ENCODE measurements around the gene RHOD.

Gene RHOD

DNA sequence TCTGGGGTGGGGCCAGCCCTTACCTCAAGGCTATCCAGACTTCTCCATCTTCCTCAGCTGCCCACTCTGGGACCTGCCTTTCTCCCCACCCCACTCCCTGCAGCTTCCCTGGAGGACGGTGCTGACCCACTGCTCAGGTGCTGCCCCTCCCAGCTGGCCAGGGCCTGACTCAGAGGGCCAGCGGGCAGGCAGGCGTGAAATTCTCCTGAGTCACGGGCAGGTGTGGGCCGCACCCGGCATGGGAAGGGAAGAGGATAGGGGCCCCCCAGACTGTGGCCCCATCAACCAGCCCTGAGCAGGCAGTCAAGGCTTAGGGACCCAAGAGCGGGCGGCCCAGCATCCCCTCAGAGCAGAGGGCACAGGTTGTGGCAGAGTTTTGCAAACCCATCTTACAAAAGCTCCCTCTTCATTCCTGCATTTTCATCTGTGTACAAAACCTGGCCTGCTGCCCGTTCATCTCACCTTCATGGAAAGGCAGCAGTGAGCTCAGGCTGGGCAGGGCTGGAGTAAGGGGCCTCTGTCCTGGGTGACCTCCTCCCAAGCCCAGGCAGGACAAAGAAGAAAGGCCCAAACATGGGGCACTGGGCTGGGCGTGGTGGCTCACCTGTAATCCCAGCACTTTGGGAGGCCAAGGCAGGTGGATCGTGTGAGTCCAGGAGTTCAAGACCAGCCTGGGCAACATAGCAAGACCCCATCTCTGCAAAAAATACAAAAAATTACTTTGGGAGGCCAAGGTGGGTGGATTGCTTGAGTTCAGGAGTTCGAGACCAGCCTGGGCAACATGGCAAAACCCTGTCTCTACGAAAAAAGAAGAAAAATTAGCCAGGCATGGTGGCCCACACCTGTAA is 6.1 kb downstream of the RHOD start:
- no peak for DNase-seq (ENCODE audit: low read depth)

DNA sequence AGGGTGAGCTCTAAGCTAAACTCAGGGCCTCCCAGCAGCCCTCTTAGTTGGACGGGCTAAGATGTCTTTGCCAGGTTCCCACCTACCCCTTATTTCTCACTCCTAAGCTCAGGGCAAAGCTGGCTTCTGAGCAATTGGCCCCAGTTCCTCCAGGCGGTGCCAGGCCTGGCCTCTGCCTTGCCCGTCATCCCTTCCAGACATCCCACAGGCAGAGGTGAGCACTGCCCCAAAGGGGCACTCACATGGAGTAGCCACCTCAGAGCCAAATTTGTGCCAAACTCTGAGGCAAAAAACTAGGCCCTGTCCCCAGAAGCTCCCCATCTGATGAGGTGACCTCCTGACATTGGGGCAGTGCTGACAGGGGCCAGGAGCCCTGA is 9.7 kb downstream of the RHOD start:
- DNase-seq (ENCODE audit: low read depth), result no peak

GRCh38 chr11:67071420-67072284 is 15.0 kb downstream of the RHOD start:
- peak; percentile 53 for DNase-seq (ENCODE audit: low read depth)

DNA sequence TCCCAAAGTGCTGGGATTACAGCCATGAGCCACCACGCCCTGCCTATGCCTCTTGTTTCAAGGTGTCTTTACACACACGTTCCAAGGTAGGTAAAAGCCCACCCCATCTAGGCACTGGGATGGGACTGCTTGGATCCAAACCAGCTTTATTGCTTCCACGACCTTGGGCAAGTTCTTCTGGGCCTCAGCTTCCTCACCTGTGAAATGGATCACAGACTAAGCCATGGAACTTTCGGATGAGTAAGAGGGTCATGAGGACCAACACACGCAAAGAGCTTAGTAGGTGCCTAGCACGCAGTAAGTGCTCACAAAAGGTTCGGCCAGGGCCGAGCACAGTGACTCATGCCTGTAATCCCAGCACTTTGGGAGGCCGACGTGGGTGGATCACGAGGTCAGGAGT is 15.6 kb downstream of the RHOD start:
- no peak for DNase-seq (ENCODE audit: low read depth)

DNA sequence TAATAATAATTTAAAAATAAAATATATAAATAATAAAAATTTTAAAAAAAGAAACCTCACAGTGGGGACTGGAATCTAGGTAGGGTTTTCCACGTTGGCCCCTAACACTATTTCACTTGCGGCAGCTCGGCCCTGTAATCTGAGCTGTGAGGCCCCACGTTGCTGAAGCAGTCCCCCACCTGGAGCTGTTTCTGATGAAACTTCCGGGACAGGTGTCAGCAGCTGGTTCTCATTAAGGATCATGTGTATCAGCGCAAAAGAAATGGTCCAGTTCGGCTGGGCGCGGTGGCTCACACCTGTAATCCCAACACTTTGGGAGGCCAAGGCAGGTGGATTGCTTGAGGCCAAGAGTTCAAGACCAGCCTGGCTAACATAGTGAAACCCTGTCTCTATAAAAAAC is 17.3 kb downstream of the RHOD start:
- DNase-seq (ENCODE audit: low read depth), result no peak

DNA sequence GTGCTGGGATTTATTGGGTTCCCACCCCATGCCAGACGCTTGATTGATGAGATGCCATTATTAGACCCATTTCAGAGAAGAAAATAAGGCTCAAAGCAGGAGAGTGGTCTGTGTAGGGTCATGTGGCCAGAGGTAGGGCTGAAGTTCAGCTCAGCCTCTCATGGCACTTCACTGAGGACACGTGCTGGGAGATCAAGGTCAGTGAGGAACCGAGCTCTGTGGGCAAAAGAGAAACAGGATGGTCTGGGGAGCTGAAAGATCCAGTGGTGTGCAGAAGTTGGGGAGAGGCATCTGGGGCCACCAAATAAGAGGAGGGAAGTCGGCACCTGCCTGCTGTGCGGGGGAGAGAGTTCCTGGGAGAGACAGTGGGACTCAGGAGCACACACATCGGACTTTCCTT is 19.6 kb downstream of the RHOD start:
- no peak for DNase-seq (ENCODE audit: low read depth)

DNA sequence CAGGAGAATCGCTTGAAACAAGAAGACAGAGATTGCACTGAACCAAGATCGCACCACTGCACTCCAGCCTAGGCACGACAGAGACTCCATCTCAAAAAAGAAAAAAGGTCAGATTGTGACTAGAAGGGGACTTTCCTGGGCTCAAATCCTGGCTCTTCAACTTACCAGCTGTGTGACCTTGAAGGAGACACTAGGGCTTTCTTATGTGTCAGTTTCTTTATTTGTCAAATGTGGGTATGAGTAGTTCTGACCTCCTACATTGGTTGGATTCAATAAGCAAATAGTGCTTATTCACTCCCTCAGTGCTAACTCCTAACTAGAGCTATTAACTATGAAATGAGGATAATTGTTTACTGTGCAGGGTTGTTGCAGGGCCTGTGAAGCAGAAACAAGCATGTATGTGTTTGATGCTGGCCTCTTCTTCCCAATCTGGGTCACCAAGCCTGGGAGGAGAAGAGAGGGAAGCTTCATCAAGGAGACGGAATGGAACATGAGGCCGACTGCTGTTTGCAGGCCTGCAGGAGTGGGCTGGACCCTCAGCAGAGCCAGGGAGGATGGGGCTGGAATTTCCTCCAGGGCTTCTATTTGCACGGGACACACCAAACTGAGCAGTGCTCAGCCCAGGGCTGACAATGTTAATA is 22.5 kb downstream of the RHOD start:
- no peak for DNase-seq (ENCODE audit: low read depth)

GRCh38 chr11:67082071-67082791 is 25.6 kb downstream of the RHOD start:
- no peak for DNase-seq (ENCODE audit: low read depth)

DNA sequence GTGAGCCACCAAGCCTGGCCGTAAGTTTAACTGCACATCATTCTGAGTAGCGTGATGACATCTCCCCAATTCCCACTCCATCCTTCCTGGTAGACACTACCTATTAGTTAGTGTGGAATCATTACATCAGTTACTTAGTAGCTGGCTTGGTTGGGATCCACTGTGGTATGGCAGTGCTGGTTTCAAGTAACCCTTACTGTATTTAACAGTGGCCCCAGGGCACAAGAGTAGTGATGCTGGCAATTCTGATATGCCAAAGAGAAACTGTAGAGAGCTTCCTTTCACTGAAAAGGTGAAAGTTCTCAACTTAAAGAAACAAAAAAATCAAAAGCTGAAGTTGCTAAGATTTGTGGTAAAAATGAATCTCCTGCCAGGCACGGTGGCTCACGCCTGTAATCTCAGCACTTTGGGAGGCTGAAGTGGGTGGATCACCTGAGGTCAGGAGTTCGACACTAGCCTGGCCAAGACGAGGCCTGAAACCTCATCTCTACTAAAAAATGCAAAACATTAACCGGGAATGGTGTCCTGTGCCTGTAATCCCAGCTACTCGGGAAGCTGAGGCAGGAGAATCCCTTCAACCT is 27.2 kb downstream of the RHOD start:
- DNase-seq (ENCODE audit: low read depth), result no peak

DNA sequence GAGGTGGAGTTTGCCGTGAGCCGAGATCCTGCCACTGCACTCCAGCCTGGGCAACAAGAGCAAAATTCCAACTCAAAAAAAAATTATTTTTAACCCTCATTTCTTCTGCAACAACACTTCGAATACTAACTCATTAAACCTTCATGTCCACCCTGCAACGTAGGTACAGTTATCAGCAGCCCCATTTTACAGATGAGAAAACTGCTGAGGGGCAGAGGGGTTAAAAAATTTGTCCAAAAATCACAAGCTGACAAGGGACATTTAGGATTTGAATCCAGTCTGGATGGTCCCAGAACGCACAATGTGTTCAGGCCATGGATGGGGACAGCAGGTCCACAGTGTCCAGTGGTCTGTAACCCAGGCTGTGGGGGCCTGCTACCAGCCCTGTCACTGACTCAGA is 29.0 kb downstream of the RHOD start:
- no peak for DNase-seq (ENCODE audit: low read depth)

GRCh38 chr11:67090717-67091116 is 34.1 kb downstream of the RHOD start:
- no peak for DNase-seq (ENCODE audit: low read depth)

DNA sequence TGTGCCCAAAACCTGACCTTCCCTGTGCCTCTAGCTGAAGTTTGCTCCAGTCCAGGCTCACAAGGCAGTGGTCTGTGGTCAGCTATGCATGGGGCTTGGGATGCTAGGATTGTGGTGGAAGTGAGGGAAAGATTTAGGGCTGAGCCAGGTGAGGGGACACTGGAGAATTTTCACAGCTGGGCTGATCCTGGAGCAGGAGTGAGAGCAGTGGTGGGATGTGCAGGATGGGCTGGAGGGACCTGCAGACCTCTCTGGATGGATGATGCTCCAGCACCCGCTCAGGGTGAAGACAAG is 38.5 kb downstream of the RHOD start:
- no peak for DNase-seq (ENCODE audit: low read depth)

- no peak for DNase-seq (ENCODE audit: low read depth)
Measured at GRCh38 chr11:67098799-67099429, 42.3 kb downstream of the RHOD start.

DNA sequence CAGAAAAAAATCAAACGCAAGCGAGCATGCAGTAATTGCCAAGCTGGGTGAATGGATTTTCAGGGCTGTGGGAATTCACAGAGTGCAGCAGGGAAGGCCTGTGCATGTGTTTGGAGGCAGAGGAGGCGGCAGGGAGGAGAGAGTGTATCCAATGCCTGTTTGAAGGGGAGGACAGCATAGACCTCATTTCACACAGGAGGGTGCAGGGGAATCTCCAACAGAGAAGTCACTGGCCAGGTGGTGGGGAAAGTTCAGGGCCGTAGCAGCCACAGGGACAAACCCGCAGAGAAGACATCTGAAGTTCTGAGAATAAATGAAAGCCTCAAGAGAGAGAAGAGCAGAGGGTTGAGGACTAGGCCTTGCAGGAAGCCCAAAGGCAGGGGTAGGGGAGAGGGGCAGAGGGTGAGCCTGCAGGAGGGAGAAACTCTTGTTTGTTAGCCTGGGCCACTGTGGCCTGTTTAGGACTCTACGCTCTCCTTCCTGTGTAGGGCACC is 43.2 kb downstream of the RHOD start:
- no peak for DNase-seq (ENCODE audit: low read depth)

GRCh38 chr11:67102664-67103063 is 46.0 kb downstream of the RHOD start:
- no peak for DNase-seq (ENCODE audit: low read depth)

DNA sequence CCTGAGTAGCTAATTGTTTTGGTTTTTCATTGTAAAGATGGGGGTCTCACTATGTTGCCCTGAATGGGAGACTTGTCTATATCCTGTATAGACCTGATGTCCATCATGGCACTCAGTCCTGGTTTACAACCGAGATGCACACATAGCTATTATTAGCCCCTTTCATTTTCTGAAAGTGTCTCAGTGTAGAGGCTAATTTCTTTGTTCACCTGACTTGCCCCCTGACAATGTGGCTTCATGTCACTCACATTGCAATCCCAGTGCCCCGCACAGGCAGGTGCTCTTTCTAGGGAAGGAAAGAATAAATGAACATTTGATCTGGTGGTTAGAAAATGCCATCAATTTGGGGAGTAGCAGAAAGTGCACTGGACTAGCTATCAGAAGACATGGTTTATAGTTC is 49.3 kb downstream of the RHOD start:
- DNase-seq (ENCODE audit: low read depth), result no peak

- no peak for DNase-seq (ENCODE audit: low read depth)
Measured at GRCh38 chr11:67111261-67111660, 54.6 kb downstream of the RHOD start.

- DNase-seq (ENCODE audit: low read depth), result no peak
Measured at GRCh38 chr11:67113231-67113721, 56.6 kb downstream of the RHOD start.

DNA sequence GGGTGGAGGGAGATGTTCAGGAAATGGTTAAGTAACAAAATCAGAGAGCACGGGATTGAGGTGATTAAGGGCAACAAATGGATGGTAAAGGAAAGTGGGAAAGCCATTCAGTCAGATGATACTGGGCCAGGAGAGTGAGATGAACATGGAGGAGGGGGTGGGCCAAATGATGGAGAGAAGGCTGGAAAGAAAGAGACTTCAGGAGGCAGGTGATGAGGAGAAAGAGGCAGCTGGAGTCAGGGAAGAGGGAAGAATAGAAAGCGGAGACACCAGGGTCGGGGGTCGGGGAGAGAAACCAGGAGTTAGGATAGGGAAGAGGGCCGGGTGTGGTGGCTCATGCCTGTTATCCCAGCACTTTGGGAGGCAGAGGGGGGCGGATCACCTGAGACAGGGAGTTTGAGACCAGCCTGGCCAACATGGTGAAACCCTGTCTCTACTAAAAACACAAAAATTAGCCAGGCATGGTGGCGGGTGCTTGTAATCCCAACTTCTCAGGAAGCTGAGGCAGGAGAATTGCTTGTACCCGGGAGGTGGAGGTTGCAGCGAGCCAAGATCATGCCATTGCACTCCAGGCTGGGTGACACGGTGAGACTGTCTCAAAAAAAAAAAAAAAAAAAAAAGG is 57.7 kb downstream of the RHOD start:
- no peak for DNase-seq (ENCODE audit: low read depth)

DNA sequence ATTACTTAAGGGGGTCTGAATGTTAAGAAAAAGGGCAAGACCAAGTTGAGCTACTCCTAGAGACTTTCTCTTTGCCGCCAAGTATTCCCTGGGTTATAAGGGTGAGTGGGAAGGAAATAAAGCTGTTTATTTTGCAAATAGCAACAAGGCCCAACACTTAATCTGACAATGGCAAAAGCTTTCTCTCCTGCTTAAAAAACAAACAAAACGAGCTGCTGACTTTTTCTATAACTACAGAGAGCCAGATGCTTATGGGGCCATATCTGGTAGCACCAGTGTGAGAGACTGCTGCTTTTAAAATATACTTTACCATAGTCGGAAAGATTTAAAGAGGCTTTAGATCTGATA is 60.1 kb downstream of the RHOD start:
- DNase-seq (ENCODE audit: low read depth), result no peak

GRCh38 chr11:67117176-67117575 is 60.5 kb downstream of the RHOD start:
- no peak for DNase-seq (ENCODE audit: low read depth)

All from T follicular helper cell (primary cell).